SK-N-SH treated with all-trans-retinoic acid at 6 μM for 48 hours (cell line): Measurements from ENCODE around the gene DR1.

ENCODE experiments used
- ARNTL ChIP-seq: fragments of 450-650 bp; formaldehyde crosslinking; IDR thresholded peaks from 2 replicates; pipeline ENCODE4 v1.5.0; 2020; ENCODE audit warnings: low read depth, mild to moderate bottlenecking, moderate library complexity, borderline replicate concordance
- PPARA ChIP-seq: fragments of 250-450 bp; sonication (Bioruptor Pico); IDR thresholded peaks from 2 replicates; pipeline ENCODE4 v1.5.0; 2020; ENCODE audit warnings: mild to moderate bottlenecking, borderline replicate concordance
- RARB ChIP-seq: fragments of 250-450 bp; sonication (Bioruptor Pico); IDR thresholded peaks from 2 replicates; pipeline ENCODE4 v1.8.0; 2021; ENCODE audit warnings: mild to moderate bottlenecking, moderate library complexity
- SNAI2 ChIP-seq: fragments of 250-450 bp; sonication (Bioruptor Pico); IDR thresholded peaks from 2 replicates; pipeline ENCODE4 v1.5.0; 2020; ENCODE audit warnings: mild to moderate bottlenecking, moderate library complexity
- ZNF565 ChIP-seq: fragments of 450-650 bp; formaldehyde crosslinking; conservative IDR thresholded peaks from 2 replicates; pipeline ENCODE4 v1.5.0; 2020; ENCODE audit warnings: low read depth, mild to moderate bottlenecking, moderate library complexity
- ZNF70 ChIP-seq: fragments of 450-650 bp; formaldehyde crosslinking; IDR thresholded peaks from 2 replicates; pipeline ENCODE4 v1.5.0; 2020; ENCODE audit warnings: mild to moderate bottlenecking, moderate library complexity

DNA sequence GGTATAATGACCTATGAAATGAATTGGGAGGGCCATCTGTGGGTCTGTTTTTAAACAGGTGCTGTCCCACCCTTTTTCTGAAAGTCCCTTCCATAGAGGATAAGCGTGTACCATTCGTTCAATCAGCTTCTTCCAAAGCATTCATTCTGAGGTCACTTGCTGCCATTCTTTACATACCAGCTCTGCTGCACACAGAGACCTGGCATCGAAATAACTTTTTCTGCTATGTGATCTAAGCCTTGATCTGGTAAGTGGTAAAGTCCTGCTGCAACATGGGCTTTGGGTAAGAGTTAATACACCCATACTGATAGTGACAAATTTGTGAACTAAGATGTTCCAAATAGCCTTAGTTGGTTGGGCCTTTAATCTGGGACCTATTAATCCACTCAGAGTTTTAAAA lies 38.9 kb downstream of the DR1 start:
- TF ChIP-seq ZNF70 (CRISPR knock-in tag): no peak
- TF ChIP-seq PPARA (CRISPR knock-in tag): no peak
- TF ChIP-seq RARB (CRISPR knock-in tag): no peak
- TF ChIP-seq SNAI2 (CRISPR knock-in tag): no peak
- no peak for TF ChIP-seq ARNTL (CRISPR knock-in tag)
- no peak for TF ChIP-seq ZNF565 (CRISPR knock-in tag)
